Gastrocnemius medialis (tissue), 4 donors: ENCODE results near the gene HSPA12B. TPM values are rescaled to one million over a fixed set of nuclear protein-coding genes. Genes with fewer than 3 reads are reported as not detected.

Experiments used
- ATAC-seq, 2 donors: fragments of 150-250 bp; one replicate each; pipeline ENCODE4 v1.9.1; 2016
- DNase-seq, 2 donors: peaks; one replicate each; pipeline ENCODE4 v3.0.0-alpha.2; 2019
- H3K27ac ChIP-seq, 4 donors: fragments of 200-600 bp; sonication (generic); 1 replicate in 1 of 4; 2 replicates in 3 of 4; pipeline ENCODE4 v1.5.1; 2016 to 2018; ENCODE audit warnings: mild to moderate bottlenecking in 2 of 4, moderate library complexity in 1 of 4
- H3K27me3 ChIP-seq, 3 donors: fragments of 200-600 bp; sonication (generic) in 2 of 3; 1 replicate in 1 of 3; 2 replicates in 2 of 3; pipeline versions ENCODE4 v1.5.1 to v1.6.0; 2016 to 2019; ENCODE audit warnings: mild to moderate bottlenecking in 1 of 3, moderate library complexity in 1 of 3
- H3K36me3 ChIP-seq, 2 donors: fragments of 200-600 bp; sonication (generic) in 1 of 2; one replicate each; pipeline ENCODE4 v1.5.1; 2017 to 2018
- H3K4me1 ChIP-seq, 2 donors: fragments of 200-600 bp; sonication (generic) in 1 of 2; one replicate each; pipeline ENCODE4 v1.5.1; 2016 to 2017; ENCODE audit warnings: mild to moderate bottlenecking in 2 of 2
- H3K4me3 ChIP-seq, 4 donors: fragments of 200-600 bp; sonication (generic) in 3 of 4; 1 replicate in 1 of 4; 2 replicates in 3 of 4; pipeline ENCODE4 v1.5.1; 2016 to 2019; ENCODE audit warnings: mild to moderate bottlenecking in 2 of 4
- H3K9me3 ChIP-seq, 3 donors: fragments of 200-600 bp; sonication (generic) in 2 of 3; 1 replicate in 1 of 3; 2 replicates in 2 of 3; pipeline ENCODE4 v1.5.1; 2016 to 2019
- POLR2A ChIP-seq, 2 donors: fragments of 450-650 bp; IDR thresholded peaks; one replicate each; pipeline ENCODE4 v1.6.1; 2017; ENCODE audit warnings: antibody characterized with exemption in 2 of 2, mild to moderate bottlenecking in 2 of 2, moderate library complexity in 2 of 2
- in situ Hi-C, 4 donors: fragments of 200-750 bp; cut with MboI; loops; one replicate each; pipeline versions ENCODE4 v1.15.0 to v1.8.0; 2017; ENCODE audit warnings: low sequenced_read_pairs in 4 of 4
- intact Hi-C: fragments of 100-400 bp; cut with DNase I; formaldehyde crosslinking; loops from one replicate; pipeline ENCODE4 v1.15.1; 2023; ENCODE audit warnings: low total_unique reads
- total RNA-seq, 4 donors: library from RNA; depleted of rRNA; stranded (reverse); fragments of >200 nt; gene quantifications; one replicate each; pipeline versions ENCODE4 v1.1.0 to v1.2.3, GENCODE V29; 2016
- TF ChIP-seq, protein P1 (sequence below), 5 experiments: fragments of 450-650 bp in 3 of 5; fragments of 200-600 bp in 2 of 5; sonication (generic) in 2 of 5; IDR thresholded peaks in 4 of 5; conservative IDR thresholded peaks in 1 of 5; 1 replicate in 4 of 5; 2 replicates in 1 of 5; pipeline ENCODE4 v1.5.1; 2016 to 2019; ENCODE audit warnings: antibody characterized with exemption in 5 of 5, mild to moderate bottlenecking in 3 of 5, moderate library complexity in 3 of 5

The HSPA12B gene, protein sequence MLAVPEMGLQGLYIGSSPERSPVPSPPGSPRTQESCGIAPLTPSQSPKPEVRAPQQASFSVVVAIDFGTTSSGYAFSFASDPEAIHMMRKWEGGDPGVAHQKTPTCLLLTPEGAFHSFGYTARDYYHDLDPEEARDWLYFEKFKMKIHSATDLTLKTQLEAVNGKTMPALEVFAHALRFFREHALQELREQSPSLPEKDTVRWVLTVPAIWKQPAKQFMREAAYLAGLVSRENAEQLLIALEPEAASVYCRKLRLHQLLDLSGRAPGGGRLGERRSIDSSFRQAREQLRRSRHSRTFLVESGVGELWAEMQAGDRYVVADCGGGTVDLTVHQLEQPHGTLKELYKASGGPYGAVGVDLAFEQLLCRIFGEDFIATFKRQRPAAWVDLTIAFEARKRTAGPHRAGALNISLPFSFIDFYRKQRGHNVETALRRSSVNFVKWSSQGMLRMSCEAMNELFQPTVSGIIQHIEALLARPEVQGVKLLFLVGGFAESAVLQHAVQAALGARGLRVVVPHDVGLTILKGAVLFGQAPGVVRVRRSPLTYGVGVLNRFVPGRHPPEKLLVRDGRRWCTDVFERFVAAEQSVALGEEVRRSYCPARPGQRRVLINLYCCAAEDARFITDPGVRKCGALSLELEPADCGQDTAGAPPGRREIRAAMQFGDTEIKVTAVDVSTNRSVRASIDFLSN
- total RNA-seq: 1 to 10 TPM; 3.7 to 8.5 (median 5.8) TPM

DNA sequence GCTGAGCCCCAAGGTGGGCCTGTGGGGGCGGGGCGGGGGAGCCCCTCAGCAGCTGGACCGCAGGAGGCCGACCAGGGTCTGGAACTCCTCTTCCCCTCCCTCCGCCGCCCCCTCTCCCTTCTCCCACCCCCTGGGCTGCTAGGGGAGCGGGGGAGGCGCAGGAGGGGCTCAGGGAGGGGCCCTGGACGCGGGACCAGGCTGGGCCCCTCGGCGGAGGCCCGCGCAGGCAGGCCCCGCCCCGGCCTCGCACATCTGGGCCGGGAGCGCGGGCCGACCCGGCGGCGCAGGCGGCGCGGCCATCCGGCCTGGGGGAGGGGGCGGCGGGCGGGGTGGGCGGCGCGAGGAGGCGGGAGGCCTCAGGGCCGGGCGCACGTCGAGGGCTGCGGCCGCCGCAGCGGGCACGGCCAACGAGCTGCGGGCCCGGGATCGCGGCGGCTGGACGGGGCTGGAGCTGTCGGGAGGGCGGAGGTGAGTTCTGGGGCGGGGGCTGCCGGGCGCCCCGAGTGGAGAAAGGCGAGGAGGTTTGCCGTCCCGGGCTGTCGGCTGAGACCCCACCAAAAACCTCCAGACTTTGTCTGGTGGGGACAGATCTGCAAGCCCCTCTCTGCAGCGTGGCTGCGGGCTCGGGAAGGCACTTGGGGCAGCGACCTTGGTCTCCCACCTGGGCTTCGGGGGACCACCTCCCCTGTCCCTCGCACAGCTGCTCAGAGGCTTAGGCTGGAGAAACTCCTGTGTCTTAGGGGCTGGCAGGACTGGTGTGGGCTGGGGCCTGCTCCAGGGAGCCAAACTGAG, at the start of gene HSPA12B:
Gene HSPA12B, plus strand, starts transcription at position 359 of the 792 bp plus-strand sequence. CDS start 5,990 bp downstream, outside the sequence.
- DNase-seq: no peak
- intact Hi-C loops: no loop called here
- peaks cover 0 to 7% (median 5%) of the 10 kb centered on the region in 3 donors for H3K27me3 ChIP-seq
- ATAC-seq: peak in 1 of 2 donors; percentile 40
- peak within 1 kb of the TSS; percentile 53 to 72 (median 64) for H3K27ac ChIP-seq
- H3K4me1 ChIP-seq: peaks cover 0 to 6% of the 10 kb centered on the region in 2 donors
- H3K4me3 ChIP-seq: peak within 1 kb of the TSS; percentile 42 to 58 (median 52)
- no peaks in the 10 kb centered on the region for H3K36me3 ChIP-seq
- no peak for TF ChIP-seq POLR2A (IDR thresholded peaks at IDR 0.05)
- TF ChIP-seq, protein P1, sequence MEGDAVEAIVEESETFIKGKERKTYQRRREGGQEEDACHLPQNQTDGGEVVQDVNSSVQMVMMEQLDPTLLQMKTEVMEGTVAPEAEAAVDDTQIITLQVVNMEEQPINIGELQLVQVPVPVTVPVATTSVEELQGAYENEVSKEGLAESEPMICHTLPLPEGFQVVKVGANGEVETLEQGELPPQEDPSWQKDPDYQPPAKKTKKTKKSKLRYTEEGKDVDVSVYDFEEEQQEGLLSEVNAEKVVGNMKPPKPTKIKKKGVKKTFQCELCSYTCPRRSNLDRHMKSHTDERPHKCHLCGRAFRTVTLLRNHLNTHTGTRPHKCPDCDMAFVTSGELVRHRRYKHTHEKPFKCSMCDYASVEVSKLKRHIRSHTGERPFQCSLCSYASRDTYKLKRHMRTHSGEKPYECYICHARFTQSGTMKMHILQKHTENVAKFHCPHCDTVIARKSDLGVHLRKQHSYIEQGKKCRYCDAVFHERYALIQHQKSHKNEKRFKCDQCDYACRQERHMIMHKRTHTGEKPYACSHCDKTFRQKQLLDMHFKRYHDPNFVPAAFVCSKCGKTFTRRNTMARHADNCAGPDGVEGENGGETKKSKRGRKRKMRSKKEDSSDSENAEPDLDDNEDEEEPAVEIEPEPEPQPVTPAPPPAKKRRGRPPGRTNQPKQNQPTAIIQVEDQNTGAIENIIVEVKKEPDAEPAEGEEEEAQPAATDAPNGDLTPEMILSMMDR (IDR thresholded peaks at IDR 0.05 in 4 of 5, conservative IDR thresholded peaks at IDR 0.05 in 1 of 5): no peak
- H3K9me3 ChIP-seq: no peaks in the 10 kb centered on the region
- in situ Hi-C loops: no loop called here

DNA sequence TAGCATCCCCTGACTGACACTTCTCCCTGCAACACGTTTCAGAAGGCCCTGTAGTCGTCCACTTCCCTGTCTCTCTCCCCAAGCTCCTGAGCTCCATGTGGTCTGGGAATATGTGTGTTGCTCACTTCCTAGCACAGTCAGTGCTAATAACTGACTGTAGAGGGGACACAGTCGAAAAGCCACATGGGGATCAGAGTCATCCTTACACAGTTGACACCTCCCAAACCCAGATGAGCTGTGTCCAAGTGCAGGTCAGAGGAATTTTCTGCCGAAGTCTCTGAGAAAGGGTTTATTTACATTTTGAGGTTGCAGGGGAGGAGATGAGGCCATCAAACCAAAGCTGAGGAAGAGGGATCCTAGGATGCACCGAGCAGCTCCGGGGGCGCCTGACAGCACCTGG, 47.1 kb upstream of the HSPA12B start:
- H3K27ac ChIP-seq: no peak overlapping the region
- no peak for TF ChIP-seq POLR2A (IDR thresholded peaks at IDR 0.05)
- TF ChIP-seq, protein P1 (IDR thresholded peaks at IDR 0.05 in 4 of 5, conservative IDR thresholded peaks at IDR 0.05 in 1 of 5): no peak
- no peak overlapping the region for H3K4me3 ChIP-seq
- peaks cover 16 to 19% of the 10 kb centered on the region in 2 donors for H3K4me1 ChIP-seq
- no peaks in the 10 kb centered on the region for H3K9me3 ChIP-seq
- intact Hi-C loops: no loop called here
- H3K27me3 ChIP-seq: peaks cover 5 to 23% (median 9%) of the 10 kb centered on the region in 3 donors
- ATAC-seq: no peak
- no peak for DNase-seq
- no peaks in the 10 kb centered on the region for H3K36me3 ChIP-seq
- in situ Hi-C loops: no loop called here

DNA sequence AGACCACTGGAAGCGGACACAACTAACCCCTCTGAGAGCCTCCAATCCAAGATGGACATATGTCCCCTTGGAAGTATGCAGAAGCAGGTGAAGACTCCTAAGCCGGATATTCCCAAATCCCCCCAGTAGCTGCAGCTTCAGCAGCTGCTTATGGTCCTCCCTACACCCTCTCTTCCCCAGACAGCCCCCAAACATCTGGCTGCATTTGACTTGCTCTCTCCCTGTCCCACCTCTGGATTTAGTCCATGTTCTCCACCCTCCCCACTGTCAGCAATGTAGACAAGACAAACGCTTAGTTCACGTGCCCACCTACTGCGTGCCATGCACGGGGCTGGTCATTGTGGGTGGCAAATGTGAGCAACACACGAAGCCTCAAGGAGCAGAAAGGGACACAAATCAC, 46.1 kb upstream of the HSPA12B start:
- Histone ChIP-seq H3K9me3 (no peaks in the 10 kb centered on the region), H3K27me3 (peaks cover 5 to 14% (median 8%) of the 10 kb centered on the region in 3 donors), H3K4me3 (no peak overlapping the region), H3K4me1 (peaks cover 16 to 18% of the 10 kb centered on the region in 2 donors), H3K27ac (peak overlapping the region; percentile 14 to 76 (median 64)), H3K36me3 (no peaks in the 10 kb centered on the region)
- in situ Hi-C loops: no loop called here
- ATAC-seq: peak in 1 of 2 donors; percentile 26
- intact Hi-C loops: loop anchor here (1.0 kb wide), 1 partner anchor 21 kb away; no protein-coding TSS in a partner anchor
- no peak for TF ChIP-seq POLR2A (IDR thresholded peaks at IDR 0.05)
- TF ChIP-seq, protein P1 (IDR thresholded peaks at IDR 0.05 in 4 of 5, conservative IDR thresholded peaks at IDR 0.05 in 1 of 5): no peak
- DNase-seq: no peak

DNA sequence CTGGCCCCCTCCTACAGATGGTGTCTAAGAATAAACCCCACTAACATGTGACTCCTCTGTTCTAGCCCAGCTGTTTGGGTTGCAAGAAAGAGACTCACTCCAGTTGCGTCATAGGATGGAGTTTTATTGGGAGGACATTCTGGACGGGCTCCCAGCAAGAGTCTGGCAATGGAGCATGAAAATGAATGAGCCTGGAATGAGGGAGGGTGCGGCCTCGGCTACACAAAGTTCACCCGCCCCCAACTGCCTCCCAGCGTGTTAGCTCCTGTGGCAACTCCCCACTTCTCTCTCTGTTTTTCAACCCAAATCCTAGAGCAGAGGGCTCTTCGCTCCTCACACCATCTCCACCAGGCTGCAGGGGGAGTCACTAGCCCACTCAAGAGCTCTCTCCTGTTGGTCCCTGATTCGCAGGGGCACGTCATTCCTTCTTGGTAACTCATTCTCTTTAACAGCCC, 45.6 kb upstream of the HSPA12B start:
- intact Hi-C loops (loop anchor here (1.0 kb wide), 2 partner anchors 20 to 133 kb away; partner anchors contain the start of gene AP5S1), in situ Hi-C loops (no loop called here)
- Histone ChIP-seq H3K27me3 (peaks cover 3 to 10% (median 5%) of the 10 kb centered on the region in 3 donors), H3K36me3 (no peaks in the 10 kb centered on the region), H3K9me3 (no peaks in the 10 kb centered on the region), H3K4me3 (peak overlapping the region in 1 of 4 donors; percentile 5), H3K27ac (peak overlapping the region; percentile 57 to 76 (median 72)), H3K4me1 (peaks cover 14 to 16% of the 10 kb centered on the region in 2 donors)
- DNase-seq (peak; percentile 80 to 90), ATAC-seq (peak; percentile 99)
- TF ChIP-seq POLR2A (IDR thresholded peaks at IDR 0.05): no peak
- TF ChIP-seq, protein P1 (IDR thresholded peaks at IDR 0.05 in 4 of 5, conservative IDR thresholded peaks at IDR 0.05 in 1 of 5): peak in 1 of 5 experiments; percentile 5
